HepG2 (cell line): ENCODE measurements around the gene PTGS2. TPM values are rescaled to one million over a fixed set of nuclear protein-coding genes. Genes with fewer than 3 reads are reported as not detected.

Source experiments
- ATAC-seq: fragments of 200-7000 bp; cut with Tn5 transposase; 3 replicates; pipeline ENCODE4 v1.9.1; 2020; ENCODE audit warnings: mild to moderate bottlenecking, moderate library complexity
- BruUV-seq: library from RNA; stranded (reverse); fragments of 400-500 nt; replicated peaks from 2 replicates; lab custom pipeline; 2021; lab: Mats Ljungman, UMichigan
- CTCF ChIA-PET: fragments of 300-600 bp; formaldehyde crosslinking; extraction: SDS; loops from one replicate; lab custom pipeline; 2021; ENCODE audit warnings: low total read pairs, inconsistent platforms, low intra/inter-chr PET ratio; lab: Yijun Ruan, JAX
- POLR2A ChIA-PET: fragments of 350-600 bp; sonication (Branson Sonifier 250); formaldehyde crosslinking; loops from one replicate; lab custom pipeline; 2020; ENCODE audit warnings: antibody characterized with exemption, inconsistent platforms; lab: Yijun Ruan, JAX
- DNase-seq: peaks from one replicate; pipeline ENCODE4 v3.0.0-alpha.2; 2015; ENCODE audit warnings: low spot score
- FAIRE-seq: peaks from 3 replicates; lab custom pipeline; 2011; peaks lifted over from hg19 to GRCh38; lab: Jason Lieb, UNC
- H2AFZ ChIP-seq: one replicate; pipeline ENCODE4 v1.6.1; 2011; ENCODE audit warnings: low read length, inconsistent platforms
- H3K27ac ChIP-seq: fragments of 300-600 bp; 3 replicates; pipeline ENCODE4 v1.8.0; 2011; ENCODE audit warnings: mixed run types, mild to moderate bottlenecking, mixed read lengths, low read length, inconsistent platforms; ENCODE audit not compliant: insufficient read depth; ENCODE audit errors: extremely low read length
- H3K27me3 ChIP-seq, 2 experiments: fragments of 200-600 bp in 1 of 2; 2 replicates in 1 of 2; 3 replicates in 1 of 2; pipeline versions ENCODE4 v1.6.0 to v1.8.0; 2011; ENCODE audit warnings: low read length in 2 of 2, mild to moderate bottlenecking in 2 of 2, moderate library complexity in 2 of 2, inconsistent platforms in 1 of 2; ENCODE audit not compliant: insufficient read depth in 2 of 2, control insufficient read depth in 1 of 2
- H3K36me3 ChIP-seq, 2 experiments: fragments of 200-600 bp in 1 of 2; replicated peaks in 1 of 2; 2 replicates in 1 of 2; 3 replicates in 1 of 2; pipeline versions ENCODE4 v1.5.1 to v1.8.0; 2011; ENCODE audit warnings: low read length in 2 of 2, inconsistent platforms in 1 of 2; ENCODE audit not compliant: insufficient read depth in 2 of 2, control insufficient read depth in 1 of 2
- H3K4me1 ChIP-seq: 2 replicates; pipeline ENCODE4 v1.5.1; 2012; ENCODE audit warnings: low read length, inconsistent platforms; ENCODE audit not compliant: insufficient read depth
- H3K4me2 ChIP-seq: 2 replicates; pipeline ENCODE4 v1.6.0; 2011; ENCODE audit warnings: low read depth, low read length, inconsistent platforms
- H3K4me3 ChIP-seq, 3 experiments: fragments of 200-600 bp in 1 of 3; sonication (generic), shearing (Covaris generic) in 1 of 3; replicated peaks in 1 of 3; 2 replicates each; pipeline ENCODE4 v1.5.1; 2011 to 2016; ENCODE audit warnings: low read length in 3 of 3, inconsistent platforms in 2 of 3, low read depth in 2 of 3, mild to moderate bottlenecking in 2 of 3, control low read depth in 1 of 3, mixed read lengths in 1 of 3; ENCODE audit not compliant: insufficient read depth in 1 of 3
- H3K79me2 ChIP-seq: one replicate; pipeline ENCODE4 v1.6.1; 2011; ENCODE audit warnings: low read length, inconsistent platforms; ENCODE audit not compliant: insufficient read depth
- H3K9ac ChIP-seq: 2 replicates; pipeline ENCODE4 v1.6.0; 2011; ENCODE audit warnings: mild to moderate bottlenecking, low read depth, low read length, inconsistent platforms; ENCODE audit not compliant: insufficient read depth
- H3K9me3 ChIP-seq: 2 replicates; pipeline ENCODE4 v1.5.1; 2012; ENCODE audit warnings: mild to moderate bottlenecking, low read length
- H4K20me1 ChIP-seq: 2 replicates; pipeline ENCODE4 v1.6.0; 2011; ENCODE audit warnings: inconsistent platforms, mild to moderate bottlenecking, low read length, moderate library complexity; ENCODE audit not compliant: insufficient read depth
- GLI4 ChIP-seq: sonication (generic); formaldehyde crosslinking; IDR thresholded peaks from 2 replicates; pipeline ENCODE4 v1.5.1; 2020; ENCODE audit warnings: missing genetic modification reagents, mild to moderate bottlenecking, moderate library complexity, borderline replicate concordance
- HNRNPLL ChIP-seq: fragments of 200-400 bp; formaldehyde crosslinking; IDR thresholded peaks from 2 replicates; pipeline ENCODE4 v1.6.1; 2017; ENCODE audit warnings: mild to moderate bottlenecking, low read depth, low read length; ENCODE audit not compliant: poor library complexity, severe bottlenecking
- JDP2 ChIP-seq: sonication (generic); formaldehyde crosslinking; IDR thresholded peaks from 2 replicates; pipeline ENCODE4 v1.8.1; 2022; ENCODE audit warnings: missing genetic modification reagents, borderline replicate concordance
- PRDM4 ChIP-seq: sonication (generic); formaldehyde crosslinking; IDR thresholded peaks from 2 replicates; pipeline ENCODE4 v1.9.0; 2021; ENCODE audit warnings: missing genetic modification reagents, borderline replicate concordance
- RBFOX2 ChIP-seq: fragments of 200-400 bp; formaldehyde crosslinking; IDR thresholded peaks from 2 replicates; pipeline ENCODE4 v1.6.1; 2017; ENCODE audit warnings: low read depth, mild to moderate bottlenecking, low read length
- SP2 ChIP-seq: sonication (generic); formaldehyde crosslinking; IDR thresholded peaks from 2 replicates; pipeline ENCODE4 v1.5.1; 2020; ENCODE audit warnings: mild to moderate bottlenecking, missing genetic modification reagents
- ZBTB3 ChIP-seq: sonication (generic); formaldehyde crosslinking; IDR thresholded peaks from 2 replicates; pipeline ENCODE4 v1.4.0; 2020; ENCODE audit warnings: low read depth, mild to moderate bottlenecking, moderate library complexity, missing genetic modification reagents, borderline replicate concordance
- ZNF430 ChIP-seq: sonication (generic); formaldehyde crosslinking; IDR thresholded peaks from 2 replicates; pipeline ENCODE4 v1.9.0; 2021; ENCODE audit warnings: mild to moderate bottlenecking, missing genetic modification reagents
- ZNF605 ChIP-seq: sonication (generic); formaldehyde crosslinking; IDR thresholded peaks from 2 replicates; pipeline ENCODE4 v1.8.0; 2022; ENCODE audit warnings: mild to moderate bottlenecking, missing genetic modification reagents
- ZNF761 ChIP-seq: sonication (generic); formaldehyde crosslinking; conservative IDR thresholded peaks from 2 replicates; pipeline ENCODE4 v1.4.0; 2020; ENCODE audit warnings: mild to moderate bottlenecking, missing genetic modification reagents
- ZZZ3 ChIP-seq: sonication (generic); formaldehyde crosslinking; IDR thresholded peaks from 2 replicates; pipeline ENCODE4 v1.4.0; 2020; ENCODE audit warnings: missing genetic modification reagents, mild to moderate bottlenecking, borderline replicate concordance
- WGBS: methylation state at CpG from one replicate; pipeline ENCODE4 v1.1.6; 2017; ENCODE audit warnings: low lambda C conversion rate; 5-methylcytosine and 5-hydroxymethylcytosine counted together
- in situ Hi-C: cut with HindIII; loops from 2 replicates; pipeline ENCODE4 v1.10.0; 2017; ENCODE audit warnings: low pct_unique_long_range_greater_than_20kb; ENCODE audit not compliant: extremely low pct_ligation_motif_present
- intact Hi-C: fragments of 100-400 bp; cut with micrococcal nuclease; formaldehyde crosslinking; loops from one replicate; pipeline ENCODE4 v1.10.0; 2022; ENCODE audit not compliant: unreplicated experiment
- polyA plus RNA-seq, 8 experiments: library from polyadenylated mRNA; depleted of rRNA in 3 of 8; stranded (reverse) in 7 of 8; unstranded in 1 of 8; fragments of >200 nt; fragmentation: Illumina TruSeq in 4 of 8; extraction: Trizol in 4 of 8; gene quantifications; 2 replicates each; pipeline versions ENCODE4 v1.2.1 to v1.2.3, GENCODE V29; 2011 to 2016; ENCODE audit warnings: low read depth in 4 of 8, missing spikeins in 1 of 8, mixed read lengths in 1 of 8; ENCODE audit not compliant: insufficient read depth in 1 of 8
- total RNA-seq, 5 experiments: library from RNA; depleted of rRNA; stranded (reverse); fragments of >200 nt; fragmentation: Illumina TruSeq; extraction: Trizol; gene quantifications; 2 replicates each; pipeline ENCODE4 v1.2.3, GENCODE V29; 2016; ENCODE audit warnings: low read depth in 1 of 5

PTGS2 gene
- total and polyA plus RNA-seq, 2 of the 13 experiments (the other 11 are each of a cell fraction or from before 2014, with no cell fraction given): not detected

GRCh38 chr1:186678155-186678554 lies 2.1 kb downstream of the PTGS2 start (continued):
- no peak for TF ChIP-seq JDP2 (CRISPR knock-in tag)
- TF ChIP-seq PRDM4 (CRISPR knock-in tag): no peak
- TF ChIP-seq HNRNPLL: no peak

GRCh38 chr1:186672596-186672995 lies 7.6 kb downstream of the PTGS2 start:
- Histone ChIP-seq H4K20me1 (no peaks in the 10 kb centered on the region), H3K4me2 (no peak overlapping the region), H3K4me3 (no peak overlapping the region), H3K27ac (no peak overlapping the region), H2AFZ (no peak overlapping the region), H3K4me1 (no peaks in the 10 kb centered on the region), H3K36me3 (no peaks in the 10 kb centered on the region), H3K27me3 (no peaks in the 10 kb centered on the region), H3K9me3 (no peaks in the 10 kb centered on the region), H3K9ac (no peak overlapping the region), H3K79me2 (no peaks in the 10 kb centered on the region)
- no peak for ATAC-seq
- in situ Hi-C loops (no loop called here), intact Hi-C loops (no loop called here)
- no TSS peak for BruUV-seq
- WGBS: 2% methylated on average over 3 of the region's 3 CpGs
- no peak for DNase-seq
- TF ChIP-seq ZBTB3 (CRISPR knock-in tag) (no peak), GLI4 (CRISPR knock-in tag) (no peak), ZNF761 (CRISPR knock-in tag) (no peak), RBFOX2 (no peak), ZNF605 (CRISPR knock-in tag) (no peak), SP2 (CRISPR knock-in tag) (no peak), ZNF430 (CRISPR knock-in tag) (no peak), ZZZ3 (CRISPR knock-in tag) (no peak)
- CTCF ChIA-PET: no interaction called here
- POLR2A ChIA-PET: no interaction called here
- FAIRE-seq: no peak
